Midbrain (tissue), 1 donor: ENCODE measurements around the gene LDB3.
"Not testable (repeated sequence)": the region's sequence is repeated elsewhere in the genome, so short reads cannot be mapped to it uniquely, and the experiment has no call there.

ENCODE experiments used
- DNase-seq: peaks from one replicate; lab custom pipeline; 2025; lab: John Stamatoyannopoulos, UW

Gene LDB3

GRCh38 chr10:86668297-86669165 is at the start of gene LDB3:
Gene LDB3, plus strand, starts transcription at chr10:86668511. Its CDS starts 181 bp downstream, at chr10:86668692.
- DNase-seq: no peak

- no peak for DNase-seq
These were observed 40.0 kb upstream of the LDB3 start for GRCh38 chr10:86628311-86628710.

GRCh38 chr10:86630079-86630478 is 38.2 kb upstream of the LDB3 start:
- DNase-seq: no peak

GRCh38 chr10:86632009-86632800 is 36.1 kb upstream of the LDB3 start:
- DNase-seq: peak; percentile 13

- DNase-seq: no peak
These were observed 35.4 kb upstream of the LDB3 start for GRCh38 chr10:86632951-86633350.

- DNase-seq: no peak
These were observed 32.9 kb upstream of the LDB3 start for GRCh38 chr10:86635402-86635801.

- DNase-seq: no peak
These were observed 32.0 kb upstream of the LDB3 start for GRCh38 chr10:86636311-86636710.

GRCh38 chr10:86642021-86642420 is 26.3 kb upstream of the LDB3 start:
- peak; percentile 36 for DNase-seq

- no peak for DNase-seq
These were observed 25.8 kb upstream of the LDB3 start for GRCh38 chr10:86642499-86642898.

- no peak for DNase-seq
These were observed 24.0 kb upstream of the LDB3 start for GRCh38 chr10:86644152-86644793.

GRCh38 chr10:86644794-86645445 is 23.4 kb upstream of the LDB3 start:
- DNase-seq: no peak

- not testable (repeated sequence) for DNase-seq
These were observed 22.6 kb upstream of the LDB3 start for GRCh38 chr10:86645621-86646165.

- no peak for DNase-seq
These were observed 21.8 kb upstream of the LDB3 start for GRCh38 chr10:86646532-86646931.

- DNase-seq: no peak
These were observed 21.4 kb upstream of the LDB3 start for GRCh38 chr10:86646933-86647332.

GRCh38 chr10:86647773-86648703 is 20.3 kb upstream of the LDB3 start:
- DNase-seq: no peak

GRCh38 chr10:86648704-86649427 is 19.4 kb upstream of the LDB3 start:
- no peak for DNase-seq

GRCh38 chr10:86649471-86650150 is 18.7 kb upstream of the LDB3 start:
- DNase-seq: no peak

GRCh38 chr10:86650151-86650550 is 18.2 kb upstream of the LDB3 start:
- DNase-seq: no peak

- no peak for DNase-seq
These were observed 17.3 kb upstream of the LDB3 start for GRCh38 chr10:86651021-86651471.
